Left ventricle myocardium inferior (tissue), 1 donor: ENCODE results near the gene MRGPRF. TPM values are rescaled to one million over a fixed set of nuclear protein-coding genes. Genes with fewer than 3 reads are reported as not detected.

Experiments
- DNase-seq: peaks from one replicate; pipeline ENCODE4 v3.0.0-alpha.2; 2020
- H3K27ac ChIP-seq: fragments of 200-600 bp; replicated peaks from 2 replicates; pipeline ENCODE4 v1.8.0; 2021
- H3K27me3 ChIP-seq: fragments of 200-600 bp; 2 replicates; pipeline ENCODE4 v1.8.0; 2021; ENCODE audit warnings: low read depth
- H3K36me3 ChIP-seq: fragments of 200-600 bp; 2 replicates; pipeline ENCODE4 v1.8.0; 2021
- H3K4me1 ChIP-seq: fragments of 200-600 bp; 2 replicates; pipeline ENCODE4 v1.8.0; 2021
- H3K4me3 ChIP-seq: fragments of 200-600 bp; 2 replicates; pipeline ENCODE4 v1.8.0; 2021; ENCODE audit warnings: mild to moderate bottlenecking, moderate library complexity
- H3K9me3 ChIP-seq: fragments of 200-600 bp; replicated peaks from 2 replicates; pipeline ENCODE4 v1.8.0; 2021
- intact Hi-C: fragments of 100-400 bp; cut with micrococcal nuclease; formaldehyde crosslinking; loops from one replicate; pipeline ENCODE4 v1.11.0; 2022
- total RNA-seq: library from RNA; stranded (reverse); fragmentation: NEBNext Ultra II Directional; extraction: Animal tissue kit (Norgen Biotek cat#: 25700); gene quantifications from one replicate; pipeline ENCODE4 v1.2.1, GENCODE V29; 2021
- TF ChIP-seq, protein P1 (sequence below): fragments of 200-600 bp; IDR thresholded peaks from 2 replicates; pipeline ENCODE4 v1.8.0; 2021; ENCODE audit warnings: antibody characterized with exemption, mild to moderate bottlenecking, borderline replicate concordance
- donor health status: DM: no; HTN: yes; CAD: no; lungs with severe emphysema.

MRGPRF gene
- total RNA-seq, 1 donor from 2014 or later = 3.9 TPM

DNA sequence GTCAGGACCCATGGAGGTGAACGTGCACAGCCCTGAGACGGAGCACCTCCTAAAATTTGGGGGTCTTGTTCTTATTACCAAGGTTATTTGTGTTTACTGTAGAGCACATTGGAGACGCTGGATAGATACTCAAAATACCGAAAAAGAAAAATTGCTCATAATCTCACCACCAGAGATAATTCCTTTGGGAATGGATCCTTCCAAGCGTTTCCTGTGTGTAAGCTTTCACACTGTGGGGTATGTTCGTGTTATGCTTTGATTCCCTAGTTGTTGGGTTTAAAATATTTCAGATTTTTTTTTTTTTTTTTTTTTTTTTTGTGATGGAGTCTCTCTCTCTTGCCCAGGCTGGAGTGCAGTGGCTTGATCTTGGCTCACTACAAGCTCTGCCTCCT, 18.2 kb downstream of the MRGPRF start:
- no peak for DNase-seq
- H3K36me3 ChIP-seq = no peaks in the 10 kb centered on the region
- TF ChIP-seq, protein P1, sequence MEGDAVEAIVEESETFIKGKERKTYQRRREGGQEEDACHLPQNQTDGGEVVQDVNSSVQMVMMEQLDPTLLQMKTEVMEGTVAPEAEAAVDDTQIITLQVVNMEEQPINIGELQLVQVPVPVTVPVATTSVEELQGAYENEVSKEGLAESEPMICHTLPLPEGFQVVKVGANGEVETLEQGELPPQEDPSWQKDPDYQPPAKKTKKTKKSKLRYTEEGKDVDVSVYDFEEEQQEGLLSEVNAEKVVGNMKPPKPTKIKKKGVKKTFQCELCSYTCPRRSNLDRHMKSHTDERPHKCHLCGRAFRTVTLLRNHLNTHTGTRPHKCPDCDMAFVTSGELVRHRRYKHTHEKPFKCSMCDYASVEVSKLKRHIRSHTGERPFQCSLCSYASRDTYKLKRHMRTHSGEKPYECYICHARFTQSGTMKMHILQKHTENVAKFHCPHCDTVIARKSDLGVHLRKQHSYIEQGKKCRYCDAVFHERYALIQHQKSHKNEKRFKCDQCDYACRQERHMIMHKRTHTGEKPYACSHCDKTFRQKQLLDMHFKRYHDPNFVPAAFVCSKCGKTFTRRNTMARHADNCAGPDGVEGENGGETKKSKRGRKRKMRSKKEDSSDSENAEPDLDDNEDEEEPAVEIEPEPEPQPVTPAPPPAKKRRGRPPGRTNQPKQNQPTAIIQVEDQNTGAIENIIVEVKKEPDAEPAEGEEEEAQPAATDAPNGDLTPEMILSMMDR = no peak
- H3K27ac ChIP-seq = no peak overlapping the region
- H3K27me3 ChIP-seq = peaks cover 39% of the 10 kb centered on the region
- H3K4me1 ChIP-seq = peaks cover 12% of the 10 kb centered on the region
- H3K4me3 ChIP-seq = no peak overlapping the region
- H3K9me3 ChIP-seq = no peaks in the 10 kb centered on the region
- intact Hi-C loops = no loop called here

DNA sequence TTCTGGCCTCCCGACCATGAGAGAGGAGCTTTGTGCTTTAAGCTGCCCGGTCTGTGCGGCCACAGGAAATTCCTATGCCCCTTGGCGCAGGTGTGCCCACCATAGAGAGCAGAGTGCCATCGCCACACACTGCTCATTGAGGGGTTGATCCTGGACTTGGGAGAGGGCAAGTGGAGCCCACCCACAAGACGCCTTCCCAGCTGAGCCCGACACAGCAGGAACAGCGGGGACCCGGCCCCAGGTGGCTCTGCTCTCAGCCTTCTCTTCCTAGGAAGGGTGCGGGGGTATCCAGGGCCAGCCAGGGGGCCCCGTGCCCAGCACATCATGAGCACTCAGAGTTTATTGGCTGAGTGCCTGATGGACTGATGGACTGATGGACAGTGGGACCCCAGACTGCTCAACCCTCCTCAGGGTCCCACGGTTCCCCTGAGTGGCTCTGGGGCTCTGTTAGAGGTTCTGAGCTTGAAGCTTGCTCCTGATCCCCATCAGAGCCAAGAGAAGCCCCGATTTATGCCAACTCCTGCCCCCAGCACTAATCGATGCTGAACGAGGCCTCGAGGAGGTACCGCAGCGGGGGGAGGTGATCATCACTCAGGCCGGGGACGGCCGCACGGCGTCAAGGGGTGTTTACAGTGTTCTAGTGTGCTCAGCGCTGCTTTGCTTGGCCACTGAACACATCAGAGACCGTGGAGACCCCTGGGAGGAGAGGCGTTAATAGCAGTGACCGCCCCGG, 18.7 kb downstream of the MRGPRF start:
- Histone ChIP-seq H3K27ac (no peak overlapping the region), H3K4me1 (peaks cover 12% of the 10 kb centered on the region), H3K4me3 (no peak overlapping the region), H3K36me3 (no peaks in the 10 kb centered on the region), H3K9me3 (no peaks in the 10 kb centered on the region), H3K27me3 (peaks cover 39% of the 10 kb centered on the region)
- DNase-seq = no peak
- intact Hi-C loops = no loop called here
- TF ChIP-seq, protein P1 = no peak

DNA sequence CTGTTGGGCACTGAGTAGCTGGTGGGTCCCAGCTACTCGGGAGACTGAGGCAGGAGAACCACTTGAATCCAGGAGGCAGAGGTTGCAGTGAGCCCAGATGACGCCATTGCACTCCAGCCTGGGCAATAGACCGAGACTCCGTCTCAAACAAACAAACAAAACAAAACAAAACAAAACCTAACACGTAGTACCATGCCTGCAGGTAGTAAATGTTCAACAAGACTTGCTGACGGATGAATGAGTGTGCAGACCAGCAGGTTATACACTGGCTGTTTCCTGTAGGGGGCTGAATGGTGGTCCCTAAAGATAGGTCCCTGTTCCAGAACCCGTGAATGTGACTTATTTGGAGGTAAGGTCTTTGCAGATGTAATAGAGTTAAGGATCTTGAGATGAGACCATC, 19.5 kb downstream of the MRGPRF start:
- intact Hi-C loops = no loop called here
- Histone ChIP-seq H3K9me3 (no peaks in the 10 kb centered on the region), H3K4me1 (peaks cover 4% of the 10 kb centered on the region), H3K4me3 (no peak overlapping the region), H3K27me3 (peaks cover 39% of the 10 kb centered on the region), H3K36me3 (no peaks in the 10 kb centered on the region), H3K27ac (no peak overlapping the region)
- TF ChIP-seq, protein P1 = no peak
- no peak for DNase-seq

DNA sequence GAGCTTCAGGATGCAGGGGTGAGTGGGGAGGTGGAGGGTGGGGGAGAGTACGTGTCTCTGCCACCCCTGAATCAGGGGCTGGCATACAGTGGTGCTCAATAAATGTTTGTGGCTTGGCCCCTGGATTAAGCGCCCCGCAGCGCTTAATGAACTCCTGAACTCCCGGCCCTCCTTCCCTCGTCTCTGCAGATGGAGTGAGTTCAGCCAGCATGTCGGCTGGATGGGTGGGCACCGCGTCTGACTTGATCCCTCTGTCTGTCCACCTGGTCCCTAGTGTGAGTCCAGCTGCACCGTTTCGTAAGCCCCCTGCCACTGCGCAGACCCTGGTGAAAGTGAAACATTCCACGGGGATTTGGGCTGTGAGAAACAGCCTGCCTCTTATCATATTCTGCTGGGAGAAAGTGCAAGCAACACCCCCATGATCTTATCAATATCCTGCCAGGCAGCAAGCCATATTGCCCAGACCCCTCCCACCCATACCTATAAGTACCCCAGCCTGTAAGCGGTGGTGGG, 20.2 kb downstream of the MRGPRF start:
- H3K4me1 ChIP-seq = no peaks in the 10 kb centered on the region
- peaks cover 39% of the 10 kb centered on the region for H3K27me3 ChIP-seq
- TF ChIP-seq, protein P1 = no peak
- no peak overlapping the region for H3K4me3 ChIP-seq
- H3K9me3 ChIP-seq = no peaks in the 10 kb centered on the region
- no peak for DNase-seq
- intact Hi-C loops = no loop called here
- H3K36me3 ChIP-seq = no peaks in the 10 kb centered on the region
- no peak overlapping the region for H3K27ac ChIP-seq

DNA sequence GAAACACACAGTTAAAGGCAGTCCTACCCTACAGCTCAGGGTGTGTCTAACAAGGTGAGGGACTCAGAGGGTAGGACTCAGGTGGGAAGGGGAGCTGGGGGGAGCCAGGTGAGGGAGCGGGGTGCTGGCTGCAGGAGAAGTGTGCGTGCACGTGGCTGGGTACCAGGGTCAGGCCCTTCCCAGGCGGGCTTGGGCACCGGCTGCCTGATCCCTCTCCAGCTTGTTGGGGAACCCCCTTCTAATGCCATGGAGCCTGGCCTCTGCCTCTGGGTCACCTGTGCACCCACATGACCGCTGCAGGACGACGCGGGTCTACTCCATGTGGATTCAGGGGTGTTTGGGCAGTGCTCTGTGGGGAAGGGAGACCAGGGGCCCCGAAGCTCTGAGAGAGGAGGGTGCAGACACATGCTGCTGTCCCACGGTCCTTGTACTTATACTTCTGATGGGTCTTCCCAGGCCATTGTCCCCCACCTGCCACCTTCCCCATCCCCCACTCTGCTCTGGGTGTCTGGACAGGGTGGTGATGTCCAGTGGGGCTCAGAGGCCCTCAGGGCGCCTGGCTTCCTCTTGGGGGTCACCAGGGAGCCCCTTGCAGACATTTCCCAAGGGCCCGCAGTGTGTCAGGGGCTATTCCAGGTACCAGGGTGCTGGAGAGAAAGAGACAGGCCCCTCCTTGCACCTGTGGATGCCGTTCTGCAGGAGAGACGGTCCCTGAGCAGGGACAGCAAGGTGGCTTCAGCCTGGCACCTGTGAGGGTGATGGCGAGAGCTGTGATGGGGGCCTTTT, 21.9 kb downstream of the MRGPRF start:
- no peak overlapping the region for H3K4me3 ChIP-seq
- H3K27ac ChIP-seq = no peak overlapping the region
- H3K27me3 ChIP-seq = peaks cover 39% of the 10 kb centered on the region
- no peaks in the 10 kb centered on the region for H3K4me1 ChIP-seq
- TF ChIP-seq, protein P1 = no peak
- no peaks in the 10 kb centered on the region for H3K36me3 ChIP-seq
- DNase-seq = no peak
- H3K9me3 ChIP-seq = peaks cover 14% of the 10 kb centered on the region
- intact Hi-C loops = no loop called here
